ENCODE measurements around the gene ADGRL3. TPM values are rescaled to one million over a fixed set of nuclear protein-coding genes. Genes with fewer than 3 reads are reported as not detected.

Gene ADGRL3
- total and polyA plus RNA-seq, 3 donors from 2014 or later: 11.6 to 21.6 (median 12.8) TPM

- intact Hi-C loops (cut with DNase I; ENCODE audit: low total_unique reads): no loop called here
- H3K9me3 ChIP-seq: no peaks in the 10 kb centered on the region
Observed at GRCh38 chr4:61922766-61923165, 722.6 kb downstream of the ADGRL3 start.

DNA sequence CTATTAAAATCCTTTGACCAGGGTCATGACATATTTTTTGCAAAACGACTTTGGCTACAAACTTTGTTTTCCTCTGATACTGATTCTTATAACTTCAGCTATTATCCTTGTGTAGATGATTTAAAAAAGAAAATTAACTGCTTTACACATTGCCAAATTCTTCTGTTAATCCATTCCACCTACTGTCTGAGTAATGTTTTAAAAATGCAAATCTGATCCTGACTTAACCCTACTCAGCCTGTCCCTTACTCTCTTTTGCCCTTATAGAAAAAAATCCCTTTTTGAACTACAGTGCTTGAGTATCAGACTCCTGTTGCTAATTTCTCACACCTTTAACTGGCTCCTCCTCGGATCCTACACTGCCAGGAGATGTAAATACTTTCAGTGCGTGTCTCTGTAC lies 723.1 kb downstream of the ADGRL3 start:
- H3K27me3 ChIP-seq: no peaks in the 10 kb centered on the region
- H3K4me3 ChIP-seq: no peak overlapping the region
- H3K4me1 ChIP-seq: no peaks in the 10 kb centered on the region
- H3K9me3 ChIP-seq: no peaks in the 10 kb centered on the region
- intact Hi-C loops (cut with DNase I; ENCODE audit: low total_unique reads): no loop called here
- WGBS, 2 donors: 44 to 51% methylated on average over 3 of the region's 3 CpGs
- TF ChIP-seq, protein P1, sequence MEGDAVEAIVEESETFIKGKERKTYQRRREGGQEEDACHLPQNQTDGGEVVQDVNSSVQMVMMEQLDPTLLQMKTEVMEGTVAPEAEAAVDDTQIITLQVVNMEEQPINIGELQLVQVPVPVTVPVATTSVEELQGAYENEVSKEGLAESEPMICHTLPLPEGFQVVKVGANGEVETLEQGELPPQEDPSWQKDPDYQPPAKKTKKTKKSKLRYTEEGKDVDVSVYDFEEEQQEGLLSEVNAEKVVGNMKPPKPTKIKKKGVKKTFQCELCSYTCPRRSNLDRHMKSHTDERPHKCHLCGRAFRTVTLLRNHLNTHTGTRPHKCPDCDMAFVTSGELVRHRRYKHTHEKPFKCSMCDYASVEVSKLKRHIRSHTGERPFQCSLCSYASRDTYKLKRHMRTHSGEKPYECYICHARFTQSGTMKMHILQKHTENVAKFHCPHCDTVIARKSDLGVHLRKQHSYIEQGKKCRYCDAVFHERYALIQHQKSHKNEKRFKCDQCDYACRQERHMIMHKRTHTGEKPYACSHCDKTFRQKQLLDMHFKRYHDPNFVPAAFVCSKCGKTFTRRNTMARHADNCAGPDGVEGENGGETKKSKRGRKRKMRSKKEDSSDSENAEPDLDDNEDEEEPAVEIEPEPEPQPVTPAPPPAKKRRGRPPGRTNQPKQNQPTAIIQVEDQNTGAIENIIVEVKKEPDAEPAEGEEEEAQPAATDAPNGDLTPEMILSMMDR (IDR thresholded peaks at IDR 0.05): no peak
- TF ChIP-seq POLR2A (IDR thresholded peaks at IDR 0.05): no peak
- no peaks in the 10 kb centered on the region for H3K36me3 ChIP-seq (ENCODE audit: low read depth, missing control alignments)
- no peak overlapping the region for H3K27ac ChIP-seq
- DNase-seq: no peak

More at GRCh38 chr4:61922766-61923165, 722.6 kb downstream of the ADGRL3 start:
- H3K27me3 ChIP-seq: no peaks in the 10 kb centered on the region
- no peak for TF ChIP-seq POLR2A (IDR thresholded peaks at IDR 0.05)
- TF ChIP-seq, protein P1 (IDR thresholded peaks at IDR 0.05): no peak
- no peak overlapping the region for H3K27ac ChIP-seq
- no peaks in the 10 kb centered on the region for H3K36me3 ChIP-seq (ENCODE audit: low read depth, missing control alignments)
- H3K4me1 ChIP-seq: no peaks in the 10 kb centered on the region
- no peak for DNase-seq
- H3K4me3 ChIP-seq: no peak overlapping the region
- WGBS, 2 donors: 76 to 83% methylated on average over 4 of the region's 4 CpGs

- TF ChIP-seq, protein P1 (IDR thresholded peaks at IDR 0.05): no peak
- no peak for TF ChIP-seq POLR2A (IDR thresholded peaks at IDR 0.05)
- no peaks in the 10 kb centered on the region for H3K9me3 ChIP-seq
- WGBS, 2 donors: 92 to 100% methylated on average over 1 of the region's 1 CpG
- no peaks in the 10 kb centered on the region for H3K4me1 ChIP-seq
- no peak overlapping the region for H3K4me3 ChIP-seq
- H3K36me3 ChIP-seq (ENCODE audit: low read depth, missing control alignments): no peaks in the 10 kb centered on the region
- intact Hi-C loops (cut with DNase I; ENCODE audit: low total_unique reads): no loop called here
- no peaks in the 10 kb centered on the region for H3K27me3 ChIP-seq
- no peak for DNase-seq
- no peak overlapping the region for H3K27ac ChIP-seq
Observed at GRCh38 chr4:61924131-61924530, 724.0 kb downstream of the ADGRL3 start.

GRCh38 chr4:61933527-61933926 lies 733.4 kb downstream of the ADGRL3 start:
- no peak overlapping the region for H3K4me3 ChIP-seq
- H3K9me3 ChIP-seq: no peaks in the 10 kb centered on the region
- no peak for DNase-seq
- H3K27ac ChIP-seq: no peak overlapping the region
- H3K27me3 ChIP-seq: no peaks in the 10 kb centered on the region
- intact Hi-C loops (cut with DNase I; ENCODE audit: low total_unique reads): no loop called here
- 75 to 84% methylated on average over 1 of the region's 1 CpG for WGBS, 2 donors
- no peaks in the 10 kb centered on the region for H3K4me1 ChIP-seq
- TF ChIP-seq, protein P1 (IDR thresholded peaks at IDR 0.05): no peak
- no peak for TF ChIP-seq POLR2A (IDR thresholded peaks at IDR 0.05)
- H3K36me3 ChIP-seq (ENCODE audit: low read depth, missing control alignments): no peaks in the 10 kb centered on the region

DNA sequence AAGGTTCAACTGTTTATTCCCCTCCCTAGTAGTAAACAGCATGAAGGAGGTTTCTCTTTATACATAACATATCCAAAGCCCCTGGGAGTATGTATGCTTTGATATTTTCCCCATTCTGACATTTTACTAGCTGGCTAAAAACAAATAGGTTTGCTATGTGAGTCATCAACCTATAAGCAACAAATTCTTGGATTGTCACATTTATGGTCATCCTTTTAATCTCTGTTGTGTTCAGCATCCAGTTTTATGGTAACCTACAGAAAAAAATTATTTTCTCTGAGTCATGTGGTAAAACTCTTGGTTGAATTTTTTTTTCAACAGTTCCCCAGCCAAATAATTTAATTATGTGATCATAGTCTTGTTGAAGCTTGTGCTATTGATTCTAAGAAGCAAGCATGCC lies 734.1 kb downstream of the ADGRL3 start:
- Histone ChIP-seq H3K9me3 (no peaks in the 10 kb centered on the region), H3K27me3 (no peaks in the 10 kb centered on the region), H3K36me3 (ENCODE audit: low read depth, missing control alignments) (no peaks in the 10 kb centered on the region), H3K27ac (no peak overlapping the region), H3K4me1 (no peaks in the 10 kb centered on the region), H3K4me3 (no peak overlapping the region)
- intact Hi-C loops (cut with DNase I; ENCODE audit: low total_unique reads): no loop called here
- DNase-seq: no peak
- TF ChIP-seq, protein P1 (IDR thresholded peaks at IDR 0.05): no peak
- TF ChIP-seq POLR2A (IDR thresholded peaks at IDR 0.05): no peak
